Femur (tissue), 1 donor: ENCODE data around the gene B4GALT1.
"Not testable (repeated sequence)": the region's sequence is repeated elsewhere in the genome, so short reads cannot be mapped to it uniquely, and the experiment has no call there.

Experiments used
- DNase-seq: peaks from one replicate; pipeline ENCODE4 v3.0.0-alpha.2; 2017

B4GALT1 gene

DNA sequence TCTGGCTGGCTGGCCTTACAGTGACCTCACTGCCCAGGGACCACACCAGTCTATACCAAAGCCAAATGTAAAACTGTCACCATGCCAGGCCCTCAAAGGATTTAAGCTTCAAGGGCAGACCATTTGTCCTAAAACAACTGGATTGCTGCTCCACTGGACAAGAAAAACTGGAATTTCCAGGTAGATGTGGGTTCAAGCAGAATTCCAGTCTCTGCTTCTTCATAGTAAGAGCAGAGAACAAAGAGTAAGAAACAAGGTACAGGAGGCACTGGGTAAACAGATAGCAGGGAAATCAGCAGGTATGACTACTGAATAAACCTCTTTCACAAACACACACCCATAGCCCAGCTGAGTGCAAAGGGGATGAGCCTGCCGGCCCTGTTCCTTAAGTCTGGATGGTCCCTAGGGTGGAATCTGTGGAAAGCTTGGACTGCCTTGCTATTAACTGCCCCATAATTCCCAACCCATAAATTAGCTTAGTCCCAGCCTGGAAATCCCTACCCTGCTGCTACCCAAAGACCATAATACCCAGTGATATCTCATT is 5.5 kb downstream of the B4GALT1 start:
- DNase-seq, result no peak

DNA sequence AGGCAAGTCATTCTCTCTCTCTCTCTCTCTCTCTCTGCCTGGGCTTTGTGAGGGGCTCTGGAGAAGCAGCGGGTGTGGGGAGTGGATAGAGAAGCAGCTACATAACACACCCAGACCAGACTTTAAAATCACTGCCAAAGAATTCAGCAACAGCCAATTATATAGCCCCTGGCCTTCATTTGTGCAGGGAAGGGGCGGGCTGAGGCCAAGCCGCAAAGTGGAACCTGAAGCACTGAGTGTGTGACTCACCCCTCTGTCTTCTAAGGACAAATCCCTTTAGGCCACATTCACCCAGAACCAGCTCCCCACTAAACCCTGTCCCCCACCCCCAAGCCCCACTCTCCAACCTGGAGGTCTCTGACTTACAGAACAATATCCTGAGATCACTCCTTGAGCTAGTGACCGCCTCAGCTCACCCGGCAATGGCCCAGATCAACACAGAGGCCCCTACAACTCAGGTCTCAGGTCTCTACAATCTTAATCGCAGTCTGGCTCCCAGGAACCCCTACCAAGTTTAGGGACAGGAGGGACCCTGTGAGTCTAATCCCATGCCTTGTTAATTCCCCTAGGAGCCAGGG is 6.0 kb downstream of the B4GALT1 start:
- peak; percentile 86 for DNase-seq

DNA sequence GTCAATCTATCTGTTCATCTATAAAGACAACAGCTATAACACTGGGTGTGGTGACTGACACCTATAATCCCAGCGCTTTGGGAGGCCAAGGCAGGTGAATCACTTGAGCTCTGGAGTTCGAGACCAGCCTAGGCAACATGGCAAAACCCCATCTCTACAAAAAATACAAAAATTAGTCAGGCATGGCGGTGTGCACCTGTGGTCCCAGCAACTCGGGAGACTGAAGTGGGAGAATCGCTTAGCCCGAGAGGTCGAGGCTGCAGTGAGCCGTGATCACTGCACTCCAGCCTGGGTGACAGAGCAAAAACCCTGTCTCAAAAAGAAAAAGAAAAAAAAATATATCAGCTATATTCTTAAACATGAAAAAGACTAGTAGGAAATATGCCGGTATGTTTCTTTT is 6.7 kb downstream of the B4GALT1 start:
- not testable (repeated sequence) for DNase-seq

- peak; percentile 59 for DNase-seq
Measured at GRCh38 chr9:33159777-33160127, 7.4 kb downstream of the B4GALT1 start.

GRCh38 chr9:33158843-33159776 is 8.0 kb downstream of the B4GALT1 start:
- DNase-seq, result peak; percentile 78

GRCh38 chr9:33157960-33158842 is 8.9 kb downstream of the B4GALT1 start:
- no peak for DNase-seq

- no peak for DNase-seq
Measured at GRCh38 chr9:33155393-33155792, 11.7 kb downstream of the B4GALT1 start.

GRCh38 chr9:33154371-33154770 is 12.8 kb downstream of the B4GALT1 start:
- no peak for DNase-seq

DNA sequence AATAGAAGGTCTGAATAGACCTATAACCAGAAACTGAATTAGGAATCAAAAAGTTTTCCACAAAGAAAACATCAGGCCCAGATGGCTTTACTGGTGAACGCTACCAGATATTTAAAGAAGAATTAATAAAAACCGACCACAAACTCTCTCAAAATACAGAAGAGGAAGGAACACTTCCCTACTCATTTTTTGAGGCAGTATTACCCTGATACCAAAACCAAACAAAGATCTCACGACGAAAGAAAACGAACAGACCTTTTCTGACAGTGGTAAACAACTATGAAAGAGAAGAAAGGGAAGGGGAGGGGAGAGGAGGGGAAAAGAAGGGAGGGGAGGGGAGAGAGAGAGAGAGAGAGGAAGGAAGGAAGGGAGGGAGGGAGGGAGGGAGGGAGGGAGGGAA is 13.5 kb downstream of the B4GALT1 start:
- no peak for DNase-seq

GRCh38 chr9:33153001-33153400 is 14.1 kb downstream of the B4GALT1 start:
- DNase-seq, result no peak

DNA sequence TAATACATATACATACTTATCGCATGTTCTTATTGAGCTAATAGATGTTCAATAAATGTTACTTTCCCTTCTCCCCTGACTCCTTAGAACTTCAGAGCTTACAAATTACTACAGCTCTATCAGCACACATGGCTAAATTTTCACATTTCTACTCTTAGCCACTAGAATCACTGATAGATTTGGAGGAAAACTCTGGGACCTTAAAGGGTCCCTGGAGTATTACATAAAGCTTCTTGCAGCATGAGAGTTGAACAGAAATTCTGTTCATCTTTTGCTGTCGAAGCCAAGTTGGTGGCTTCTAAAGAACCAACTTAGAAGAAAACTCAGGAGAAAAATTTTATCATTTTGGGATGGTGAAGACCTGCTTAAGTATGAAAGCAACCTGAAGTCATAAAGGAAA is 15.5 kb downstream of the B4GALT1 start:
- no peak for DNase-seq

- DNase-seq, result peak; percentile 71
Measured at GRCh38 chr9:33151007-33151557, 16.1 kb downstream of the B4GALT1 start.

- DNase-seq, result peak; percentile 2
Measured at GRCh38 chr9:33148367-33149014, 18.6 kb downstream of the B4GALT1 start.

DNA sequence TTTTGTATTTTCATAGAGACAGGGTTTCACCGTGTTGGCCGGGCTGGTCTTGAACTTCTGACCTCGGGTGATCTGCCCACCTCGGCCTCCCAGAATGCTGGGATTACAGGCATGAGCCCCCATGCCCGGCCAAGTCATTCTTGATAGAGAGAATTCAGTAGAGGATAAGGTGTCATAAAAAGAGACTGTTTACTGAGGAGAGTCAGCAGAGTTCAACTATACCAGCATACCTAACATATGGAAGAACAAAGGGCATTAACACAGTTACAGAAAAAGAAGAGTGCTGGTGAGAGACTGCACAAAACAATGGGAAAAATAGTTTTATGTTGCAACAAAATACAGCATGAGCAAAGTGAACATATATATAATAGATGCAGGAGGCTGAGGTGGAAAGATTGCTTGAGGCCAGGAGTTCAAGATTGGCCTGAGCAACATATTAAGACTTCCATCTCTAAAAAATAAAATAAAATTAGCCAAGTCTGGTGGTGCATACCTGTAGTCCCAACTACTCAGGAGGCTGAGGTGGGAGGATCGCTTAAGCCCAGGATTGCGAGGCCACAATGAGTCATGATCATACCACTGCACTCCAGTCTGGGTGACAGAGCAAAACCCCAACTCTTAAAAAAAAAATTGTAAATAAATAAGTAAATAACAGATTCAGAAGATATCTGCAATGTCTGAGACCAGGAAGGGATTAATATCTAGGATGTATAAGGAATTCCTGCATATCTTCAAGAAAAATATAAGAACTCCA is 19.5 kb downstream of the B4GALT1 start:
- DNase-seq, result peak; percentile 3

DNA sequence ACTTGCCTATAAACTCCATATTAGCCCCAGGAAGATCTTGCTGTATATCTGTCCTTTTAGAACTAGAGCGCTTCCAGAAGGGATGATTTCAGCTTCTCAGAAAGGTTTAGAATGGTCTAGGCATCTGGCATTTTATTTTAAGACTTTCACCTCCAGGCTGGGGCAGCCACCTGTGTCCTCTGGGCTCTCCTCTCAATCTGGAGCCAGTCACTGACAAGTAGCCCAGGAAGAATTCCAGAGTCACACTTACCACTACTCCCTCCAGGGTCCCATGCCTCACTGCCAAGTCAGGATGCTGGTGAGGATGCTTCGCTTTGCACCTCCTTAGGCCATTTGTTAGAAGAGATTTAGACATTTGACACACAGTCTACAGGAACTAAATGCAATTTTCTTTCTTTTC is 20.8 kb downstream of the B4GALT1 start:
- peak; percentile 3 for DNase-seq

DNA sequence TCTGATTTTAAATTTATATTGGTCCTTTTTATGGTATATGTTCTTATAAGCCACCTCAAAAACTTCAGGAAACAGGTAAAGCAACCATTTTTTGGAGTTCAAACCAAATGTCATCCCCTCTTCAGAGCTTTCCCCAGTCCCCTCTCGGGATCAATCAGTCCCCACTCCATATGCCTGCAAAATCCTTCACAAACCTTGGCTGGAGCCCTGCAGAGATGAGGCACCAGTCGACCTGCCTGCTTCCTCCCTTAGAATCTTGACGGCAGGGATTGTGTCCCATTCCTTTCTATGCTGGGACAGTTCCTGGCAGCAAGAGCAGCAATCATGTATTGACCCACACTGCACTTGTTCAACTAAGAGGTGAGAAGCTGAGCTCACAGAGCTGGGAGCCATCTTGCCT is 22.6 kb downstream of the B4GALT1 start:
- DNase-seq, result peak; percentile 11

DNA sequence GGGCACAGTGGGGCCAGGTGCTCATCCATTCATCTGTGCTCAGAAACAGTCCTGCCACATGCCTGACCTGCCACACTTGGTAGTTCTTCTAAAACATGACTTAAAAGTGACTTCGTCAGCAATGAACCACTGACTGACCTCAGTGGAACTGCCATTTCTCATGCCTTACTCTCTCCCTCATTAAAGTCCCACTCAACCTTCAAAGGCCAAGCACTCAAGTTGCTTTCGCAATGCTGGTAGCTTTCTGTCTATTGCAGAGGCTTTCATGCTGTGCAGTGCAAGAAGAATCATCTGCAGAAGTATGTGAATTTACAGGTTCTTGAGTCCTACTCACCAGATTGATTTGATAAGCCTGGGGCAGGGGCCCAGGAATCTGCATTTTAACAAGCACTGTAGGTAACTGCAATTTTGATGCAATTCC is 23.9 kb downstream of the B4GALT1 start:
- DNase-seq, result peak; percentile 8

- peak; percentile 33 for DNase-seq
Measured at GRCh38 chr9:33142535-33142934, 24.6 kb downstream of the B4GALT1 start.

- peak; percentile 58 for DNase-seq
Measured at GRCh38 chr9:33140401-33141360, 26.5 kb downstream of the B4GALT1 start.
